ENCODE measurements around the gene TSC1. TPM values are rescaled to one million over a fixed set of nuclear protein-coding genes. Genes with fewer than 3 reads are reported as not detected.

The TSC1 gene
- total RNA-seq, 2 experiments from 2014 or later, result 26.1 to 26.6 TPM

DNA sequence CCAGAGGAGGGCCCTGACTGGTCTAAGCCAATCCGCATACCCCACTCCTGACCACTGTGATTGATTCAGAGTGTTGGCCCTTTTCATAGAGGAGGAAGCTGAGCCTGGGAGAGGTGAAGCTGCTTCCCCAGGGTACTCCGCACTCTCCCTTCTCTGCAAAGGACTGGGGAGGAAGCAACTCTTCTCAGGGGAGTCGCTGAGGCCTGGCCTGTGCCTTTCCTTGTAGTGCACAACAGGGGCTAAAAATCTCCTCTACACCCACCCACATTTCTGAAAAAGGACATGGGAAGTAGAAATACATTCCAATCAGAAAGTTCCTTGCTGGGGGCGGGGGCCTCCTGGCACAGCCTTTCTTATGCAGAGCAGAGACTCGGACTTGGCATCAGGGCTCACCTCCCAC is 88.5 kb downstream of the TSC1 start:
- CTCF ChIA-PET, result interaction anchor here (1.6 kb wide), 1 partner anchor 7 kb away, joined by 3 read pairs; no protein-coding TSS in a partner anchor
- POLR2A ChIA-PET, result no interaction called here
- no peak overlapping the region for H3K4me3 Mint-ChIP-seq
- ATAC-seq (no peak), DNase-seq (no peak)
- H3K4me1 Mint-ChIP-seq (ENCODE audit: low read depth), result peaks cover 25% of the 10 kb centered on the region
- peaks cover 5% of the 10 kb centered on the region for H3K27me3 Mint-ChIP-seq (ENCODE audit: low read depth)
- no peak overlapping the region for H3K27ac Mint-ChIP-seq
- no peaks in the 10 kb centered on the region for H3K9me3 Mint-ChIP-seq (ENCODE audit: insufficient read depth)
- H3K36me3 Mint-ChIP-seq (ENCODE audit: low read depth), result no peaks in the 10 kb centered on the region

DNA sequence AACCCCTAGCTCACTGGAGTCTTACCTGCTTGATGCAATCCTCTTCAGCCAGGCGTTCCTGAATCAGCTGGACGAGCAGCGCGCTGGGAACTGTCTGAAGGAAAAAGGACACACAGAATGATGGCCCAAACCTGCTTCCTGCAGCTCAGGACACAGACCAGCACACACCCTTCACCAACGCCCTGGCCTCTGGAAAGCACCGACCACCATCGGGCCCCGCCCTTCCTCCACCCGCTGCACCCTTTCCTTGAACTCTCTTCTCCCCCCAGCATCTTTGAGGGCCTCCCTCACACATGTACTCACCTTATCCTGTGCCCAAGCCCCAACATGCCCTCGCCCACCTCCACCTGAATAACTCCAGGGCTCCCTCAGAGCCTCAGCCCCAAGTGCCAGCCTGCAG is 89.6 kb downstream of the TSC1 start:
- POLR2A ChIA-PET, result no interaction called here
- H3K9me3 Mint-ChIP-seq (ENCODE audit: insufficient read depth), result no peaks in the 10 kb centered on the region
- peak overlapping the region; percentile 41 for H3K27ac Mint-ChIP-seq

DNA sequence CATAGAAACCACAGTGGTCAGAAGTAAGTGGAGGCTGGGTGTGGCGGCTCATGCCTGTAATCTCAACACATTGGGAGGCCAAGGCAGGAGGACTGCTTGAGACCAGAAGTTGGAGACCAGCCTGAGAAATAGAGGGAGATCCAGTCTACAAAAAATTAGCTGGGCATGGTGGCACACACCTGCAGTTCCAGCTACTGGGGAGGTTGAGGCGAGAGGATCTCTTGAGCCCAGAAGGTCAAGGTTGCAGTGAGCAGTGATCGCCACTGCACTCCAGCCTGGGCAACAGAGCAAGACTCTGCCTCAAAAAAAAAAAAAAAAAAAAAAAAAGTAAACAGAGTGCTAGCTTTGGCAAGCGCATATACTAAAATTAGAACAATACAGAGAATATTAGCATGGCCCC is 90.9 kb downstream of the TSC1 start:
- H3K36me3 Mint-ChIP-seq (ENCODE audit: low read depth), result no peaks in the 10 kb centered on the region
- POLR2A ChIA-PET, result no interaction called here
- H3K4me3 Mint-ChIP-seq, result no peak overlapping the region
- ATAC-seq (no peak), DNase-seq (no peak)
- CTCF ChIA-PET, result no interaction called here
- H3K9me3 Mint-ChIP-seq (ENCODE audit: insufficient read depth), result no peaks in the 10 kb centered on the region
- H3K27ac Mint-ChIP-seq, result no peak overlapping the region
- H3K27me3 Mint-ChIP-seq (ENCODE audit: low read depth), result peaks cover 5% of the 10 kb centered on the region
- H3K4me1 Mint-ChIP-seq (ENCODE audit: low read depth), result peaks cover 40% of the 10 kb centered on the region

More for the DNA sequence above, 89.6 kb downstream of the TSC1 start:
- CTCF ChIA-PET, result interaction anchor here (0.6 to 0.9 kb wide), 2 partner anchors 46 to 582 kb away, joined by 3 read pairs; no protein-coding TSS in a partner anchor
- no peaks in the 10 kb centered on the region for H3K36me3 Mint-ChIP-seq (ENCODE audit: low read depth)
- H3K4me1 Mint-ChIP-seq (ENCODE audit: low read depth), result peaks cover 29% of the 10 kb centered on the region
- ATAC-seq, result no peak
- peaks cover 5% of the 10 kb centered on the region for H3K27me3 Mint-ChIP-seq (ENCODE audit: low read depth)
- DNase-seq, result no peak
- H3K4me3 Mint-ChIP-seq, result no peak overlapping the region

GRCh38 chr9:132849185-132849706 is 95.2 kb downstream of the TSC1 start:
- ATAC-seq (no peak), DNase-seq (peak; percentile 31)
- H3K27me3 Mint-ChIP-seq (ENCODE audit: low read depth), result peaks cover 3% of the 10 kb centered on the region
- H3K4me3 Mint-ChIP-seq, result peak overlapping the region; percentile 56
- ChIA-PET CTCF (interaction anchor here (0.7 to 2.4 kb wide), 26 partner anchors 8 to 129 kb away, joined by 3 to 26 read pairs (median 4); partner anchors contain the start of genes AK8, GFI1B and SPACA9), POLR2A (no interaction called here)
- no peaks in the 10 kb centered on the region for H3K9me3 Mint-ChIP-seq (ENCODE audit: insufficient read depth)
- H3K27ac Mint-ChIP-seq, result peak overlapping the region; percentile 88
- H3K36me3 Mint-ChIP-seq (ENCODE audit: low read depth), result no peaks in the 10 kb centered on the region
- peaks cover 33% of the 10 kb centered on the region for H3K4me1 Mint-ChIP-seq (ENCODE audit: low read depth)

GRCh38 chr9:132846918-132847515 is 97.4 kb downstream of the TSC1 start:
- ATAC-seq (no peak), DNase-seq (no peak)
- no peaks in the 10 kb centered on the region for H3K9me3 Mint-ChIP-seq (ENCODE audit: insufficient read depth)
- no peaks in the 10 kb centered on the region for H3K27me3 Mint-ChIP-seq (ENCODE audit: low read depth)
- no peak overlapping the region for H3K4me3 Mint-ChIP-seq
- CTCF ChIA-PET, result interaction anchor here (1.4 to 2.4 kb wide), 2 partner anchors 27 to 54 kb away, joined by 4 to 9 read pairs; no protein-coding TSS in a partner anchor
- POLR2A ChIA-PET, result no interaction called here
- no peak overlapping the region for H3K27ac Mint-ChIP-seq
- H3K36me3 Mint-ChIP-seq (ENCODE audit: low read depth), result no peaks in the 10 kb centered on the region
- H3K4me1 Mint-ChIP-seq (ENCODE audit: low read depth), result peaks cover 29% of the 10 kb centered on the region

- no peaks in the 10 kb centered on the region for H3K36me3 Mint-ChIP-seq (ENCODE audit: low read depth)
- ChIA-PET CTCF (interaction anchor here (1.4 kb wide), 1 partner anchor 55 kb away, joined by 4 read pairs; no protein-coding TSS in a partner anchor), POLR2A (no interaction called here)
- no peaks in the 10 kb centered on the region for H3K27me3 Mint-ChIP-seq (ENCODE audit: low read depth)
- no peak for DNase-seq
- ATAC-seq, result no peak
- peaks cover 22% of the 10 kb centered on the region for H3K4me1 Mint-ChIP-seq (ENCODE audit: low read depth)
- no peak overlapping the region for H3K4me3 Mint-ChIP-seq
- no peaks in the 10 kb centered on the region for H3K9me3 Mint-ChIP-seq (ENCODE audit: insufficient read depth)
- H3K27ac Mint-ChIP-seq, result no peak overlapping the region
Measured at GRCh38 chr9:132846109-132846917, 98.1 kb downstream of the TSC1 start.

DNA sequence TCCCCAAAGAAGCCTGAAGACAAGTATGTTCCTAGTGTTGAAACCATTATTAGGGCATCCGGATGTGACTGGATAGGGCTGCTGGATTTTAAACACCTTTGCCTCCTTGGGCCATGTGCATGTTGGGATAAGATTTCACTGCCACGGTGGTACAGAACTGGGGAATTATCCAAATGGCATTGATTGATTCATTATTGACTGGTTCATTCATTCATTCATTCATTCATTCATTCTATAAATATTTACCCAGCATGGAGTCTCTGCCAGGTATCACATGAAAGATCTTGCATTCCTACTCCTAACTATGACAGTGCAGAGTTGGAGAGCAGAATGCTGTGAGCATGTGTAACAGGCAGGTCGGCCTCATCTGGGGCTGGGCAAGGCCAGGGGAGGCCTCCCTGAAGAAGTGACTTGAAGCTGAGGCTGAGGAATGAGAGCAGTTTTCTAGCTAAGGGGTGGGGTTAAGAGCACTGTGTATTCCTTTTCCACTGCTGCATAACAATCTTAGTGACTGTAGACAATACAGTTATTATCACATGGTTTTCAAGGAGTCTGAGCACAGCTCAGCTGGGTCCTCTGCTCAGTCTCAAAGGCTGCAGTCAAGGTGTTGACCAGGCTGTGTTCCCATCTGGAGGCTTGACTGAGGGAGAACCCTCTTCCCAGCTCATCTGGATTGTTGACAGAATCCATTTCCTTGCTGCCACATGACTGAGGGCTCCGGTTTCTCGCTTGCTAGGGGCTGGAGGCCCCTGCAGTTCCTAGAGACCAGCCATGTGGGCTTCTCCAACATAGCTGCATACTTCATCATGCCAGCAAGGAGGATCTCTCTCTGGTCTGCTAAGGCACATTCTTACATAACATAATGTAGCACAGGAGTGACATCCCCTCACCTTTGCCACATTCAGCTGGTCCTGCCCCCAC is 102.0 kb downstream of the TSC1 start:
- DNase-seq, result no peak
- no peak overlapping the region for H3K4me3 Mint-ChIP-seq
- ChIA-PET POLR2A (interaction anchor here (0.6 kb wide), 1 partner anchor 164 kb away, joined by 3 read pairs; no protein-coding TSS in a partner anchor), CTCF (no interaction called here)
- no peaks in the 10 kb centered on the region for H3K27me3 Mint-ChIP-seq (ENCODE audit: low read depth)
- no peak for ATAC-seq
- H3K36me3 Mint-ChIP-seq (ENCODE audit: low read depth), result no peaks in the 10 kb centered on the region
- no peak overlapping the region for H3K27ac Mint-ChIP-seq
- no peaks in the 10 kb centered on the region for H3K4me1 Mint-ChIP-seq (ENCODE audit: low read depth)
- no peaks in the 10 kb centered on the region for H3K9me3 Mint-ChIP-seq (ENCODE audit: insufficient read depth)

Small RNAs within 50 kb of the gene (microRNA-seq; reads per million reads assigned to microRNA genes)
- not detected for gene MIR548AW

Other genes starting within 250 kb of the TSC1 start
- gene AK8, start 66.3 kb downstream of the TSC1 start, total RNA-seq, result under 1 TPM in 1 of 2 experiments, not detected in 1; 0.39 TPM
- 1 to 10 TPM; 6.0 to 7.7 TPM for gene SPACA9, start 65.7 kb downstream of the TSC1 start, total RNA-seq
- not detected for gene GFI1B, start 34.1 kb upstream of the TSC1 start, total RNA-seq
- 10 to 100 TPM; 89.3 to 95.7 TPM for gene GTF3C5, start 86.4 kb upstream of the TSC1 start, total RNA-seq
- 1 to 10 TPM; 2.4 to 2.8 TPM for gene CEL, start 117.4 kb upstream of the TSC1 start, total RNA-seq
- gene RALGDS, start 176.6 kb upstream of the TSC1 start, total RNA-seq, result 100 to 1,000 TPM in 1 of 2 experiments, 10 to 100 TPM in 1; 85.7 to 102 TPM
- 1 to 10 TPM; 3.1 to 4.1 TPM for gene GBGT1, start 219.3 kb upstream of the TSC1 start, total RNA-seq

All from activated CD8-positive, alpha-beta T cell treated with anti-CD3 and anti-CD28 coated beads, Interleukin-2, amount 10 ng/mL, durations not matched to agents 7 days and 5 days (primary cell).